ENCODE results near the gene TMEM220. TPM values are rescaled to one million over a fixed set of nuclear protein-coding genes. Genes with fewer than 3 reads are reported as not detected.

TMEM220 gene
- total RNA-seq, 1 donor from 2014 or later = 0.28 TPM

- Mint-ChIP-seq H3K9me3 (no peaks in the 10 kb centered on the region), H3K27me3 (ENCODE audit: insufficient read depth, low read depth) (no peaks in the 10 kb centered on the region), H3K36me3 (no peaks in the 10 kb centered on the region), H3K4me1 (no peaks in the 10 kb centered on the region), H3K27ac (no peak overlapping the region), H3K4me3 (no peak overlapping the region)
- TF ChIP-seq EZH2 (IDR thresholded peaks at IDR 0.05) (no peak), EZH2phosphoT487 (IDR thresholded peaks at IDR 0.05) (no peak)
- TF ChIP-seq, protein P1, sequence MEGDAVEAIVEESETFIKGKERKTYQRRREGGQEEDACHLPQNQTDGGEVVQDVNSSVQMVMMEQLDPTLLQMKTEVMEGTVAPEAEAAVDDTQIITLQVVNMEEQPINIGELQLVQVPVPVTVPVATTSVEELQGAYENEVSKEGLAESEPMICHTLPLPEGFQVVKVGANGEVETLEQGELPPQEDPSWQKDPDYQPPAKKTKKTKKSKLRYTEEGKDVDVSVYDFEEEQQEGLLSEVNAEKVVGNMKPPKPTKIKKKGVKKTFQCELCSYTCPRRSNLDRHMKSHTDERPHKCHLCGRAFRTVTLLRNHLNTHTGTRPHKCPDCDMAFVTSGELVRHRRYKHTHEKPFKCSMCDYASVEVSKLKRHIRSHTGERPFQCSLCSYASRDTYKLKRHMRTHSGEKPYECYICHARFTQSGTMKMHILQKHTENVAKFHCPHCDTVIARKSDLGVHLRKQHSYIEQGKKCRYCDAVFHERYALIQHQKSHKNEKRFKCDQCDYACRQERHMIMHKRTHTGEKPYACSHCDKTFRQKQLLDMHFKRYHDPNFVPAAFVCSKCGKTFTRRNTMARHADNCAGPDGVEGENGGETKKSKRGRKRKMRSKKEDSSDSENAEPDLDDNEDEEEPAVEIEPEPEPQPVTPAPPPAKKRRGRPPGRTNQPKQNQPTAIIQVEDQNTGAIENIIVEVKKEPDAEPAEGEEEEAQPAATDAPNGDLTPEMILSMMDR (IDR thresholded peaks at IDR 0.05) = no peak
- no peak for DNase-seq (ENCODE audit: low spot score)
- no peak overlapping the region for H3K27ac ChIP-seq
- no peaks in the 10 kb centered on the region for H3K9me3 ChIP-seq (ENCODE audit: low read depth)
- H3K9ac ChIP-seq = no peak overlapping the region
- H3K79me2 ChIP-seq (ENCODE audit: low read depth) = no peaks in the 10 kb centered on the region
- H2AFZ ChIP-seq (replicated peaks) = no peak overlapping the region
- no peaks in the 10 kb centered on the region for H3K4me1 ChIP-seq
- no peaks in the 10 kb centered on the region for H3K27me3 ChIP-seq
- no peak overlapping the region for H3K4me3 ChIP-seq
- H3K4me2 ChIP-seq = no peak overlapping the region
- H4K20me1 ChIP-seq (ENCODE audit: low read depth) = no peaks in the 10 kb centered on the region
- H3K36me3 ChIP-seq = no peaks in the 10 kb centered on the region
- H3F3A ChIP-seq (ENCODE audit: low read depth) = no peaks in the 10 kb centered on the region
Observed at GRCh38 chr17:10718547-10718946, 11.3 kb downstream of the TMEM220 start.

DNA sequence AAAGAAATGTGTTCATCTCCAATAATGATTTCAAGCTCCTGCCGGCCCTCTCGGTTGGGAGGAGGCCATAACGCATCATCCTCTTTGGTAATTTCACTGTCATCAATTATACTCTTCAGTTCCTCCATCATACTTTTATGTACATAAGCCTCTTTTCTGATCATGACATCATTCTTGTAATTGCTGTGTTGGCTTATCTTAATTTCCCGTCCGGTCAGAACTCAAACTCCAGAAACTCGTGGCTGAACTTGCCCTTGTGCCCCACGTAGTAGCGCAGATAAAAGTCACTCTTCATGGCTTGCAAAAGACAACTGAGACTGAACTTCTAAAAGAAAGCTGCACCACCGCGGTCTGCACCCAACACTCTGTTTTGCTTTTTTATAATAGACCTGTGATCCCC, 13.6 kb downstream of the TMEM220 start:
- no peaks in the 10 kb centered on the region for H3K79me2 ChIP-seq (ENCODE audit: low read depth)
- no peak overlapping the region for H2AFZ ChIP-seq (replicated peaks)
- Mint-ChIP-seq H3K4me3 (no peak overlapping the region), H3K36me3 (peaks cover 3% of the 10 kb centered on the region), H3K9me3 (no peaks in the 10 kb centered on the region), H3K27ac (no peak overlapping the region), H3K4me1 (no peaks in the 10 kb centered on the region), H3K27me3 (ENCODE audit: insufficient read depth, low read depth) (no peaks in the 10 kb centered on the region)
- H3K9me3 ChIP-seq (ENCODE audit: low read depth) = no peaks in the 10 kb centered on the region
- no peaks in the 10 kb centered on the region for H3K4me1 ChIP-seq
- no peaks in the 10 kb centered on the region for H3F3A ChIP-seq (ENCODE audit: low read depth)
- no peaks in the 10 kb centered on the region for H3K36me3 ChIP-seq
- H3K4me2 ChIP-seq = no peak overlapping the region
- H4K20me1 ChIP-seq (ENCODE audit: low read depth) = no peaks in the 10 kb centered on the region
- no peaks in the 10 kb centered on the region for H3K27me3 ChIP-seq
- no peak for DNase-seq (ENCODE audit: low spot score)
- H3K4me3 ChIP-seq = no peak overlapping the region
- no peak overlapping the region for H3K27ac ChIP-seq
- TF ChIP-seq, protein P1 (IDR thresholded peaks at IDR 0.05) = no peak
- no peak for TF ChIP-seq EZH2 (IDR thresholded peaks at IDR 0.05)
- TF ChIP-seq EZH2phosphoT487 (IDR thresholded peaks at IDR 0.05) = no peak
- no peak overlapping the region for H3K9ac ChIP-seq

DNA sequence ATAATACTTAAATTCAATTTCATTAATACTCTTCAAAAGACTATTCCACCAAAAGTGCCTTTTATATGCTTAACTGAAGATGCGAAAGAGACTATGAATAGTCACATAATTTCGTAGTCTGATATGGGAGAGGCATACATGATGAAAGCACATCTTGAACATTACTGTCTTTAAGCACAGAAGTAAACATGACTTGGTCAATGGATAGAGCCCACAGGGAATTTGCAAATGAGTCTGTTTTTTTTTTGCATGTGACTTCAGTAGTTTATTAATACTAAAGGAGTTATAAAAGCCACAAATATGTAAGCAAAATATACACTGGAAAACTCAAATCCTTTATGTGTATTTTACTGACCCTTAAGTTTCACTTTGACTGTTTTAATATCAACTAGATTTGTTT, 16.5 kb downstream of the TMEM220 start:
- H3K27ac ChIP-seq = no peak overlapping the region
- H2AFZ ChIP-seq (replicated peaks) = no peak overlapping the region
- H3K27me3 ChIP-seq = no peaks in the 10 kb centered on the region
- H3K9me3 ChIP-seq (ENCODE audit: low read depth) = no peaks in the 10 kb centered on the region
- TF ChIP-seq, protein P1 (IDR thresholded peaks at IDR 0.05) = no peak
- no peak for TF ChIP-seq EZH2phosphoT487 (IDR thresholded peaks at IDR 0.05)
- no peak for TF ChIP-seq EZH2 (IDR thresholded peaks at IDR 0.05)
- no peaks in the 10 kb centered on the region for H4K20me1 ChIP-seq (ENCODE audit: low read depth)
- no peaks in the 10 kb centered on the region for H3K79me2 ChIP-seq (ENCODE audit: low read depth)
- no peaks in the 10 kb centered on the region for H3F3A ChIP-seq (ENCODE audit: low read depth)
- no peak overlapping the region for H3K4me3 ChIP-seq
- no peak for DNase-seq (ENCODE audit: low spot score)
- no peak overlapping the region for H3K9ac ChIP-seq
- Mint-ChIP-seq H3K27me3 (ENCODE audit: insufficient read depth, low read depth) (no peaks in the 10 kb centered on the region), H3K36me3 (peaks cover 11% of the 10 kb centered on the region), H3K4me3 (no peak overlapping the region), H3K9me3 (no peaks in the 10 kb centered on the region), H3K27ac (no peak overlapping the region), H3K4me1 (no peaks in the 10 kb centered on the region)
- H3K36me3 ChIP-seq = no peaks in the 10 kb centered on the region
- no peaks in the 10 kb centered on the region for H3K4me1 ChIP-seq
- H3K4me2 ChIP-seq = no peak overlapping the region
